IMR-90 (cell line): ENCODE data around the gene CD209. TPM values are rescaled to one million over a fixed set of nuclear protein-coding genes. Genes with fewer than 3 reads are reported as not detected.

Source experiments
- polyA plus RNA-seq, 3 experiments: library from polyadenylated mRNA; depleted of rRNA; stranded (reverse); fragments of >200 nt; gene quantifications; 2 replicates each; pipeline ENCODE4 v1.2.3, GENCODE V29; 2012; ENCODE audit warnings: low replicate concordance in 1 of 3
- total RNA-seq: library from RNA; depleted of rRNA; stranded (reverse); fragments of >200 nt; gene quantifications from 2 replicates; pipeline ENCODE4 v1.2.3, GENCODE V29; 2012; rRNA removed

The CD209 gene
- total and polyA plus RNA-seq, 2 of the 4 experiments (the other 2 are of a cell fraction), result not detected

Other genes starting within 250 kb of the CD209 start
- gene ZNF358, start 231.4 kb downstream of the CD209 start, total RNA-seq, result 5.4 and 9.2 TPM in 2 replicates
- 30.7 and 34.9 TPM in 2 replicates for gene ZNF358, start 231.4 kb downstream of the CD209 start, polyA plus RNA-seq (2012; rRNA removed)
- 2.5 and 3.4 TPM in 2 replicates for gene MCOLN1, start 224.9 kb downstream of the CD209 start, total RNA-seq
- gene MCOLN1, start 224.9 kb downstream of the CD209 start, polyA plus RNA-seq (2012; rRNA removed), result 19.6 and 24.3 TPM in 2 replicates
- 17.9 and 20.0 TPM in 2 replicates for gene PNPLA6, start 211.8 kb downstream of the CD209 start, total RNA-seq
- 52.7 and 55.6 TPM in 2 replicates for gene PNPLA6, start 211.8 kb downstream of the CD209 start, polyA plus RNA-seq (2012; rRNA removed)
- gene CAMSAP3, start 151.7 kb downstream of the CD209 start, total RNA-seq, result not detected in 2 replicates
- not detected in 2 replicates for gene CAMSAP3, start 151.7 kb downstream of the CD209 start, polyA plus RNA-seq (2012; rRNA removed)
- 28.1 and 29.9 TPM in 2 replicates for gene XAB2, start 118.0 kb downstream of the CD209 start, total RNA-seq
- gene XAB2, start 118.0 kb downstream of the CD209 start, polyA plus RNA-seq (2012; rRNA removed), result 34.4 and 39.4 TPM in 2 replicates
- 1.4 and 5.3 TPM in 2 replicates for gene PET100, start 117.7 kb downstream of the CD209 start, total RNA-seq
- gene PET100, start 117.7 kb downstream of the CD209 start, polyA plus RNA-seq (2012; rRNA removed), result 31.4 and 40.0 TPM in 2 replicates
- not detected in 2 replicates for gene PCP2, start 113.8 kb downstream of the CD209 start, total RNA-seq
- not detected in 2 replicates for gene PCP2, start 113.8 kb downstream of the CD209 start, polyA plus RNA-seq (2012; rRNA removed)
- 3.9 and 8.6 TPM in 2 replicates for gene STXBP2, start 110.4 kb downstream of the CD209 start, total RNA-seq
- gene STXBP2, start 110.4 kb downstream of the CD209 start, polyA plus RNA-seq (2012; rRNA removed), result 12.5 and 12.6 TPM in 2 replicates
- gene RETN, start 78.5 kb downstream of the CD209 start, total RNA-seq, result not detected in 2 replicates
- gene RETN, start 78.5 kb downstream of the CD209 start, polyA plus RNA-seq (2012; rRNA removed), result not detected in 2 replicates
- not detected in 2 replicates for gene MCEMP1, start 70.4 kb downstream of the CD209 start, total RNA-seq
- 0.15 TPM in 1 of 2 replicates, not detected in the other for gene MCEMP1, start 70.4 kb downstream of the CD209 start, polyA plus RNA-seq (2012; rRNA removed)
- gene TRAPPC5, start 66.7 kb downstream of the CD209 start, total RNA-seq, result 54.7 and 73.0 TPM in 2 replicates
- 109 and 185 TPM in 2 replicates for gene TRAPPC5, start 66.7 kb downstream of the CD209 start, polyA plus RNA-seq (2012; rRNA removed)
- gene FCER2, start 45.4 kb downstream of the CD209 start, total RNA-seq, result not detected in 2 replicates
- not detected in 2 replicates for gene FCER2, start 45.4 kb downstream of the CD209 start, polyA plus RNA-seq (2012; rRNA removed)
- not detected in 2 replicates for gene CLEC4G, start 15.4 kb downstream of the CD209 start, total RNA-seq
- gene CLEC4G, start 15.4 kb downstream of the CD209 start, polyA plus RNA-seq (2012; rRNA removed), result not detected in 2 replicates
- not detected in 2 replicates for gene CLEC4M, start 15.7 kb upstream of the CD209 start, total RNA-seq
- not detected in 2 replicates for gene CLEC4M, start 15.7 kb upstream of the CD209 start, polyA plus RNA-seq (2012; rRNA removed)
- 12.7 and 15.0 TPM in 2 replicates for gene EVI5L, start 82.7 kb upstream of the CD209 start, total RNA-seq
- gene EVI5L, start 82.7 kb upstream of the CD209 start, polyA plus RNA-seq (2012; rRNA removed), result 14.6 and 15.0 TPM in 2 replicates
- gene PRR36, start 126.9 kb upstream of the CD209 start, total RNA-seq, result not detected in 2 replicates
- gene PRR36, start 126.9 kb upstream of the CD209 start, polyA plus RNA-seq (2012; rRNA removed), result 0.02 and 0.06 TPM in 2 replicates
- 6.9 and 7.2 TPM in 2 replicates for gene LRRC8E, start 141.0 kb upstream of the CD209 start, total RNA-seq
- 6.4 and 6.9 TPM in 2 replicates for gene LRRC8E, start 141.0 kb upstream of the CD209 start, polyA plus RNA-seq (2012; rRNA removed)
- gene MAP2K7, start 156.3 kb upstream of the CD209 start, total RNA-seq, result 3.9 and 4.1 TPM in 2 replicates
- 15.6 TPM in 2 replicates for gene MAP2K7, start 156.3 kb upstream of the CD209 start, polyA plus RNA-seq (2012; rRNA removed)
- not detected in 2 replicates for gene TGFBR3L, start 167.3 kb upstream of the CD209 start, total RNA-seq
- gene TGFBR3L, start 167.3 kb upstream of the CD209 start, polyA plus RNA-seq (2012; rRNA removed), result 0.94 and 2.2 TPM in 2 replicates
- gene SNAPC2, start 172.8 kb upstream of the CD209 start, total RNA-seq, result 12.5 TPM in 2 replicates
- 29.2 and 34.9 TPM in 2 replicates for gene SNAPC2, start 172.8 kb upstream of the CD209 start, polyA plus RNA-seq (2012; rRNA removed)
- gene CTXN1, start 178.6 kb upstream of the CD209 start, total RNA-seq, result 0.36 and 0.56 TPM in 2 replicates
- gene CTXN1, start 178.6 kb upstream of the CD209 start, polyA plus RNA-seq (2012; rRNA removed), result 7.4 and 12.8 TPM in 2 replicates
- gene TIMM44, start 196.1 kb upstream of the CD209 start, total RNA-seq, result 37.6 and 43.0 TPM in 2 replicates
- gene TIMM44, start 196.1 kb upstream of the CD209 start, polyA plus RNA-seq (2012; rRNA removed), result 52.3 and 65.3 TPM in 2 replicates